Upper lobe of left lung (tissue), 6 donors: ENCODE data around the gene RPP25. TPM values are rescaled to one million over a fixed set of nuclear protein-coding genes. Genes with fewer than 3 reads are reported as not detected.
A peak's percentile ranks its signal among the peaks of the same experiment; 100 is the strongest.

ENCODE experiments used
- ATAC-seq, 2 donors: fragments of 200-7000 bp; cut with Tn5 transposase; one replicate each; pipeline ENCODE4 v1.9.1; 2022; ENCODE audit warnings: mild to moderate bottlenecking in 2 of 2, moderate library complexity in 2 of 2; ENCODE audit not compliant: low FRiP score in 2 of 2
- DNase-seq, 2 donors: peaks; one replicate each; pipeline ENCODE4 v3.0.0-alpha.2; 2019 to 2020
- H3K27ac ChIP-seq, 4 donors: fragments of 200-600 bp; sonication (generic); one replicate each; pipeline ENCODE4 v1.5.1; 2016 to 2019
- H3K27me3 ChIP-seq, 4 donors: fragments of 200-600 bp; sonication (generic); one replicate each; pipeline ENCODE4 v1.5.1; 2017 to 2019
- H3K36me3 ChIP-seq, 4 donors: fragments of 200-600 bp; sonication (generic); one replicate each; pipeline ENCODE4 v1.5.1; 2016 to 2019
- H3K4me1 ChIP-seq, 4 donors: fragments of 200-600 bp; sonication (generic); one replicate each; pipeline ENCODE4 v1.5.1; 2018 to 2019
- H3K4me3 ChIP-seq, 4 donors: fragments of 200-600 bp; sonication (generic); one replicate each; pipeline ENCODE4 v1.5.1; 2017 to 2019; ENCODE audit warnings: mild to moderate bottlenecking in 2 of 4, moderate library complexity in 1 of 4
- H3K9me3 ChIP-seq, 4 donors: fragments of 200-600 bp; sonication (generic); one replicate each; pipeline ENCODE4 v1.5.1; 2018 to 2019
- EP300 ChIP-seq, 4 donors: sonication (generic); formaldehyde crosslinking; IDR thresholded peaks; one replicate each; pipeline ENCODE4 v1.5.1; 2017; ENCODE audit warnings: antibody characterized with exemption in 4 of 4, control low read depth in 2 of 4
- POLR2A ChIP-seq, 4 donors: fragments of 450-650 bp; IDR thresholded peaks; one replicate each; pipeline ENCODE4 v1.5.1; 2016 to 2017; ENCODE audit warnings: antibody characterized with exemption in 4 of 4, mild to moderate bottlenecking in 2 of 4
- POLR2AphosphoS5 ChIP-seq, 2 donors: sonication (generic); formaldehyde crosslinking; IDR thresholded peaks; one replicate each; pipeline ENCODE4 v1.5.1; 2017; ENCODE audit warnings: antibody characterized with exemption in 2 of 2
- WGBS, 2 donors: methylation state at CpG; one replicate each; pipeline ENCODE4 v1.1.5; 2017 to 2018; 5-methylcytosine and 5-hydroxymethylcytosine counted together
- total RNA-seq, 6 donors: library from RNA; depleted of rRNA in 4 of 6; stranded (reverse); fragments of >200 nt in 4 of 6; gene quantifications; one replicate each; pipeline versions ENCODE4 v1.1.0 to v1.2.1, GENCODE V29; 2016 to 2021
- TF ChIP-seq, protein P1 (sequence below), 6 experiments: fragments of 450-650 bp in 4 of 6; fragments of 200-600 bp in 2 of 6; sonication (generic) in 2 of 6; IDR thresholded peaks; one replicate each; pipeline ENCODE4 v1.5.1; 2016 to 2019; ENCODE audit warnings: antibody characterized with exemption in 6 of 6
- donor health status: DM: no; HTN: no; CAD: no; lungs with moderate emphysema.
- donor health status: DM: no; HTN: yes; CAD: no; lungs with severe emphysema.

The RPP25 gene
- total RNA-seq, 6 donors from 2014 or later = 9.4 to 28.4 (median 19.2) TPM

DNA sequence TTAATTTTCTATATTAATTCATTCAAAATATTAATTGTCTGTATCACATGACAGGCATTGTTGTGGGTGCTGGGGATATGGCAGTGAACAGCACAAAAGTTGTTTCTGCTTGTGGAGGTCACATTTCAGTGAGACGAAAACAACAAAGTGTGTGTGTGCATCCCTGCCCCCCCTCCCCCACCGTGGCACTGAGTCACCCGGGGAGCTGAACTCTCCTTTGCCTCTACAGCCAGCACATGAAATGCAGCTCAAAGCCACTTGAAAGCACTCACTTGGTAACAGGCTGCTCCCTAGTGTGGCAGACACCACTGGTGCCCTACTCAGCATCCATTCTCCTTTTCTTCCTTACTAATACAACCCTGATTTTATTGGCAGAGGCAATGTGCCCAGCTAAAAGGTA is 21.9 kb upstream of the RPP25 start:
- DNase-seq (no peak), ATAC-seq (peak; percentile 26 to 67)
- no peak overlapping the region for H3K4me3 ChIP-seq
- WGBS, 2 donors = 28 to 39% methylated on average over 3 of the region's 3 CpGs
- H3K27me3 ChIP-seq = no peaks in the 10 kb centered on the region
- TF ChIP-seq EP300 (IDR thresholded peaks at IDR 0.05) = no peak
- TF ChIP-seq POLR2AphosphoS5 (IDR thresholded peaks at IDR 0.05) = no peak
- TF ChIP-seq, protein P1, sequence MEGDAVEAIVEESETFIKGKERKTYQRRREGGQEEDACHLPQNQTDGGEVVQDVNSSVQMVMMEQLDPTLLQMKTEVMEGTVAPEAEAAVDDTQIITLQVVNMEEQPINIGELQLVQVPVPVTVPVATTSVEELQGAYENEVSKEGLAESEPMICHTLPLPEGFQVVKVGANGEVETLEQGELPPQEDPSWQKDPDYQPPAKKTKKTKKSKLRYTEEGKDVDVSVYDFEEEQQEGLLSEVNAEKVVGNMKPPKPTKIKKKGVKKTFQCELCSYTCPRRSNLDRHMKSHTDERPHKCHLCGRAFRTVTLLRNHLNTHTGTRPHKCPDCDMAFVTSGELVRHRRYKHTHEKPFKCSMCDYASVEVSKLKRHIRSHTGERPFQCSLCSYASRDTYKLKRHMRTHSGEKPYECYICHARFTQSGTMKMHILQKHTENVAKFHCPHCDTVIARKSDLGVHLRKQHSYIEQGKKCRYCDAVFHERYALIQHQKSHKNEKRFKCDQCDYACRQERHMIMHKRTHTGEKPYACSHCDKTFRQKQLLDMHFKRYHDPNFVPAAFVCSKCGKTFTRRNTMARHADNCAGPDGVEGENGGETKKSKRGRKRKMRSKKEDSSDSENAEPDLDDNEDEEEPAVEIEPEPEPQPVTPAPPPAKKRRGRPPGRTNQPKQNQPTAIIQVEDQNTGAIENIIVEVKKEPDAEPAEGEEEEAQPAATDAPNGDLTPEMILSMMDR (IDR thresholded peaks at IDR 0.05) = no peak
- TF ChIP-seq POLR2A (IDR thresholded peaks at IDR 0.05) = no peak
- H3K4me1 ChIP-seq = no peaks in the 10 kb centered on the region
- no peaks in the 10 kb centered on the region for H3K9me3 ChIP-seq
- H3K36me3 ChIP-seq = no peaks in the 10 kb centered on the region
- no peak overlapping the region for H3K27ac ChIP-seq

DNA sequence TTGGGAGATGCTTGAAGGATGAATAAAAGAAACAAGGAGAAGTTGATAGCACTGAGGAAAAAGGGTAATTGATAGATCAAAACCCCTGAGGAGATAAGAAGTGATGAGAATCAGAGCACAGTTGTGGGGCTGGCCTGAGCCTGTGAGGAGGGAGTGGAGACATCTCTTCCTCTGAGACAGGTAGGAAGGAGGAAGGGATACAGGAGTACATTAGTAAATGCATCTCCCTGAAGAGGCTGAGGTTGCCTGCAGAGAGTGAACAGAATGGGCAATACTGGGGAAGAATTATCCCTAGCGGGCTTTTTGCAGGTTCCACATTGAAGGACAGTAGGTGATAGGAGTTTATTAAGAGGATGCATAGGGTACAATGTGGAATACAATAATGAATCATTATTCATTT is 21.5 kb upstream of the RPP25 start:
- Histone ChIP-seq H3K4me1 (no peaks in the 10 kb centered on the region), H3K9me3 (no peaks in the 10 kb centered on the region), H3K4me3 (no peak overlapping the region), H3K27me3 (no peaks in the 10 kb centered on the region), H3K36me3 (no peaks in the 10 kb centered on the region), H3K27ac (no peak overlapping the region)
- TF ChIP-seq POLR2AphosphoS5 (IDR thresholded peaks at IDR 0.05) (no peak), EP300 (IDR thresholded peaks at IDR 0.05) (no peak), POLR2A (IDR thresholded peaks at IDR 0.05) (no peak)
- TF ChIP-seq, protein P1 (IDR thresholded peaks at IDR 0.05) = no peak
- no peak for ATAC-seq
- DNase-seq = no peak
- WGBS, 2 donors = 90 to 91% methylated on average over 1 of the region's 1 CpG

DNA sequence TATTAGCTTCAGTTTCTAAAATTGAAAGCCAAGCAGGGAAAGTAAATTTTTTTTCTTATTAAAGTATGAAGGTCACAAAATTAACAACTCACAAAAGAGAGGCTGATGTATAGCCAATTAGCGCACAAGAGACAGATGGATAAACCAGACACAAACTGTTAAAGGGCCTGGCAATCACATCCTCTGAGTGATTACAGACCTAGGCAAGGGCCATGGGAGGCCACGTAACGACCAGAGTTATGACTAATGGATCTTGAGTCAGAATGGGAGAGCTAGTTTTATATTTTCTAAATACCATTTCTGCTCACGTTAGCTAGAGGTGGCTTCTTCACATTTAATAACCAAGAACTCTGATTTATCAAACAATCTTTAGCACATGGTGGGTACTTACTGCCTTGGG is 21.0 kb upstream of the RPP25 start:
- TF ChIP-seq POLR2A (IDR thresholded peaks at IDR 0.05) (no peak), POLR2AphosphoS5 (IDR thresholded peaks at IDR 0.05) (no peak), EP300 (IDR thresholded peaks at IDR 0.05) (no peak)
- TF ChIP-seq, protein P1 (IDR thresholded peaks at IDR 0.05) = no peak
- Histone ChIP-seq H3K4me1 (no peaks in the 10 kb centered on the region), H3K27ac (no peak overlapping the region), H3K4me3 (no peak overlapping the region), H3K9me3 (no peaks in the 10 kb centered on the region), H3K27me3 (no peaks in the 10 kb centered on the region), H3K36me3 (no peaks in the 10 kb centered on the region)
- no peak for ATAC-seq
- DNase-seq = no peak
- 74 to 80% methylated on average over 4 of the region's 4 CpGs for WGBS, 2 donors

DNA sequence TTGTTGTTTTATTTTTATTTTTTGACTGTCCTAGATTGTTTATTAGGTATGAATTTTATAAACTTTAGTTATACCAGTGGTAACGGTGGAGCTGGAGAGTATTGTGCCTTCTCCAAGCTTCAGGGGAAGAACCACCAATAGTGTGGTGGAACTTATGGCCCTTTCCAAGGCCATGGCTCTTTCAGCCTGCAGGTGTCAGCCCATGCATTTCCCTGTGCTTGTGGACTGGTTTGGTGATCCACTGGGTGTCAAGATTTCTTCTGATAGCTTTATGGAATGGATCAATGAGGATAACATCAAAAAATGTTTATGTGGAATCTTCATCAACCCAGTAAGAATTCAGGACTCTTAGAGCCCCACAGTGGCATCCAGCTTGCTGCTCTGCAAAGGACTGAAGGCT is 19.6 kb upstream of the RPP25 start:
- no peaks in the 10 kb centered on the region for H3K36me3 ChIP-seq
- H3K4me1 ChIP-seq = no peaks in the 10 kb centered on the region
- 88 to 89% methylated on average over 1 of the region's 1 CpG for WGBS, 2 donors
- no peaks in the 10 kb centered on the region for H3K9me3 ChIP-seq
- no peak for ATAC-seq
- H3K4me3 ChIP-seq = no peak overlapping the region
- H3K27me3 ChIP-seq = no peaks in the 10 kb centered on the region
- no peak overlapping the region for H3K27ac ChIP-seq
- DNase-seq = no peak
- no peak for TF ChIP-seq POLR2AphosphoS5 (IDR thresholded peaks at IDR 0.05)
- TF ChIP-seq, protein P1 (IDR thresholded peaks at IDR 0.05) = no peak
- TF ChIP-seq EP300 (IDR thresholded peaks at IDR 0.05) = no peak
- TF ChIP-seq POLR2A (IDR thresholded peaks at IDR 0.05) = no peak

DNA sequence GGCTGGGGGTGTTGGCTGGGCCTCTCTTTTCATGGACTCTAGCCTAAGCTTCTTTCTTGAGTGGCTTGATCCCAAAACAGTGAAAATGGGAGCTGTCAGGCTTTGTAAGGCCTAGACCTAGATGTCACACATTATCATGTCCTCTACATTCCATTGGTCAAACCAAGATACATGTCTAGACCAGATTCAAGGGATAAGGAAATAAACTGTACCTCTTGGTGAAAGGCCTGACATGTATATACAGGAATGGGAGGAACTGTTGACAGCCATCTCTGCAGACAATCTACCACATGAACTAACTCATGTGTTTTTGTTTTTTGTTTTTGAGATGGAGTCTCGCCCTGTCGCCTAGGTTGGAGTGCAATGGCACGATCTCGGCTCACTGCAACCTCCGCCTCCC is 11.1 kb upstream of the RPP25 start:
- H3K9me3 ChIP-seq = no peaks in the 10 kb centered on the region
- no peak overlapping the region for H3K4me3 ChIP-seq
- no peaks in the 10 kb centered on the region for H3K27me3 ChIP-seq
- WGBS, 2 donors = 93 to 96% methylated on average over 5 of the region's 5 CpGs
- H3K36me3 ChIP-seq = no peaks in the 10 kb centered on the region
- no peak overlapping the region for H3K27ac ChIP-seq
- H3K4me1 ChIP-seq = peaks cover 0 to 10% (median 7%) of the 10 kb centered on the region in 4 donors
- ATAC-seq (no peak), DNase-seq (no peak)
- TF ChIP-seq, protein P1 (IDR thresholded peaks at IDR 0.05) = no peak
- TF ChIP-seq POLR2AphosphoS5 (IDR thresholded peaks at IDR 0.05) (no peak), EP300 (IDR thresholded peaks at IDR 0.05) (no peak)
